Suppressor macrophage treated with lipopolysaccharide for 4 hours (primary cell): ENCODE results near the gene RAPGEF1.

Experiments
- DNase-seq: peaks from one replicate; pipeline ENCODE4 v3.0.0-alpha.2; 2020

RAPGEF1 gene

DNA sequence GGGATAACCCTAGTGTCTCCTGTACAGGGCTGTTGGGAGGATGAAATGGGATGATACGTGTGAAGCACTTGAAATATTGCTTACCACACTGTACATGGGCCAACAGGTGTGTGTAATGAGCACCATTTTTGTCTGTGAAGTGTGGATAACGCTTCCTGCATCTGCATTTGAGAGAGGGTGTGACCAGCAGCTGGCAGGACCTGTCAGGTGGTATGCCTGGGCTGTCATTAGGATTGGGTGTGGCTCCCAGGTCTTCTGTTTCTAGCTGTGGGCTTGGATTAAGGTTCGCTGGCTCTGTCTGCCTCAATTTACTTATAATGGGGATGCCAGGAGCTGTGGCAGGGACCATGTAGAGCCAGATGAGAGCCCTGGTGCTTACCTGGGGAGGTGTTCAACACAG, 120.2 kb downstream of the RAPGEF1 start:
- DNase-seq: no peak

DNA sequence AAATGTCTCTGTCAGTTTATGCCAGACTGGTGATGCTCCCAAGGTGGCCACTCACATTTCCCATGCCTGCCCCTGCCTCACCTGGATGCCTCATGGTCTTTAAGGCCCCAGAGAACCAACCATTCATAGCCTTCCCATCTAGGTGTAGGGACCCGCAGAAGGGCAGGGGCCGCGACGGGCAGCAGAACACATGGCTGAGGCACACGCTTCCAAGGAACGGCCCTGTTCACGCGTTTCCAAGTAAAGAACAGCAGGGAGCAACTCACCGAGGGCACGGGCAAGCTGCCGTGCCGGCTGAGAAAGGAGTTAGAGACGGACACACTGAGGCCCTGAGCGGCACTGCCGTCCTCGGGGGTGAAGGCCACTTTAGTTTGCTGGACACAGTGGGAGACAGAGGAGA, 121.1 kb downstream of the RAPGEF1 start:
- no peak for DNase-seq

DNA sequence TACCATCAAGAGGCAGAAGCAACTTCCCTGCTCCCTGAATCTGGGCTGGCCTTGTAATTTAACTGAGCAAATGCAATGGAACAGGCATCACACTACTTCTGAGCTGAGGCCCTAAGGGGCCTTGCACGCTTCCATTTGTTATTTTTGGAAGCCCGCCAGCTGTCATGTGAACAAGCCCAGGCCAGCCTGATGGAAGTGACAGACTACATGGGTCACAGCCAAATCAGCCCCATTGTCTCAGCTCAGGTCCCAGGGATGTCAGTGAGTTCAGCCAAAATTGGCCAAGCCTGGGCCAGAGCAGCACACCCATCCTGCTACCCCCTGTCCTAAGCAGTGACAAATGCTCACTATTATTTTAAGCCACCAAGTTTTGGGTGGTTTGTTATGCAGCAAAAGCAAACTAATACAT, 121.8 kb downstream of the RAPGEF1 start:
- DNase-seq: no peak

DNA sequence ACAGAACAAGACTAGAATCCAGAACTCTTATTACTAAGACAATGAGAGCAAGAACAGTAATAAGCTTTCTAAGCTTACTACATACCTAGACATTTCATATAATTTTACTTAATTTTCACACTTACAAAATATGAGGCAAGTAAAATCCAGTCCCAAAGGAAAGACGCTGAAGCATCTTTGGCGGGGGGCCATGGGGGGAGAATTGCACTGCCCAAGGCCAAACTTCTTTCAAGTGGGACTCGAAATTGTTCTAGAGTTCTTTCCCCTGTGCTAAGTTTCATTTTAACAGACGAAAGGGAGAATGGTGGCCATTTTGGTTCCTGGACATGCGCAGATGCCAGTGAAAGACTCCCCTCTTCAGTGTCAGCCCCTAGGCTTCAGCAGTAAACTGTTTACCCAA, 122.3 kb downstream of the RAPGEF1 start:
- no peak for DNase-seq

DNA sequence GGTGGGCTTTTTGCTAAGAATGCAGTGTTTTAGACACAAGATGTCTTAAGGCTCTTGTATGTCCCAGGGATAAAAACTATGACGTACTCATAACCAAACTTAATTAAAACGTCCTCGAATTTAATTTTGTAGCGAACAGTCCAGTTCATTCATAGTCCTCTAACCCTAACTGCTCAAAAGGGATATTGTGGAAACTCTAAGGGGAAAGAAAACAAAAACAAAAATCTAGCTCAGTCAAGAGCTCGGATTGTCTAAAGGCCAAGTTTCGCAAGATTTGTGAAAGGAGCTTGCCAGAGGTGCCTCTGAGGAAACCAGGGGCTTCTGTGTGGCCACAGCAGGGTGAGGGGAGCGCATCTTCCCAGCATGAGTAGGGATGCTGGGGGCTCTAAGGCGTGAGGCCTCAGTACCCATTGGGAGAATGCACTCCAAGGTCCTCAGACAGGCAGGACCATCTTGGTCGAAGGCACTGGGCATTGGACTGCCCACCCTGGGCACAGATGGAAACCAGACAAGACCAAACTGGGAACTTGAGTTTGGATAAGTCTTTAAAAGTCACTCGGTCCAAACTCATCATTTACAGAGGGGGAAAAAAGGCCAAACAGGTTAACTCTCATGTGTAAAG, 122.8 kb downstream of the RAPGEF1 start:
- DNase-seq: no peak

GRCh38 chr9:131614340-131614915, 125.4 kb downstream of the RAPGEF1 start:
- DNase-seq: no peak

- no peak for DNase-seq
Observed at GRCh38 chr9:131613921-131614320, 126.0 kb downstream of the RAPGEF1 start.

DNA sequence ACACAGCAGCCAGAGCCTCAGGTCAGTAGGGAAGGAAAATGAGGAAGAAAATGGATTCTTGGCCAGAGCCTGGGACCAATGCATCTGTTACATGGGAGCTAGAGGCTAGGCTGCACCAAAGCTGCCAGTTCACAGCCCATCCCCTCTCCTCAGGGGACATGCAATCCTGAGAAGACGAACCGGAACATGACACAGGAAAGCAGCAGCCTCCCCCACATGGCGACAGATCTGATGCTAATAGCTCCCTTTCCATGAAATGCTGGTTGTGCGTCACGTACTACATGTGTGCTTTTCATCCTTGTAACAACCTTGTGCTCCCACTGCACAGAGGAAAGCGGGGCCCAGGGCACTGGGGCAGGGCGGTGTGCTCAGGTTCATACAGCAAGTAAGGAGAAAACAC, 127.0 kb downstream of the RAPGEF1 start:
- no peak for DNase-seq

DNA sequence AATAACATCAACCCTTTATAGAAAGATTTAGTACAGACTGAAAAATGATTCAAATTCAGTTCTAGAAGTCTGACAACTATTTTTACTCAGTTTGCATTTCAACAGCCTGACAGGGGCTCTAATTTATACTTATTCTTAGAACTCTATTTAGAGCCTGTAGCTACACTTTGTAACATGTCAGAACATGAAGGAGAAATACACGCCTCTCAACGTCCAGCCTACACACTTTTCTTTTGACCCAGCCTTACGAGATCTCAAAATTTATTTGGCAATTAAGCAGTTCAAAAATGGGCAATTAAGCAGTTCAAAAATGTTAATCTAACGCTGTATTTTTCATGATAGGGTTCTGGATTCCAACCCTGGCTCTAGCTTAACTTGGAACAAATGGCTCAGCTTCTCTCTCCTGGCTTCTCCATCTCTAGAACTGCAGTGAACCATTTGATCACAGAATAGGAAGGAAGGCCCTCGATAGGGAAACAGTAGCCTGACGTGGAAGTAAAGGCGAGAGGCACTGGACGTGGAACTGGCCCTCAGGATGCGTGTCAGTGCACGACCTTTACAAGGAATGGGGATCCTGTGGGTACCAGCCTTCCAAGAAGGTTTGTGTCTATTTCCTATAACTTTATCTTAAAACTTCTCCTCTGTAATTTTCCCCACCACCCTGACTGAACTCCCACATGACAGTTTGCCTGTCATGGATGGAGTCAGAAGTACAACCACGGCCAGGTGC, 128.1 kb downstream of the RAPGEF1 start:
- DNase-seq: no peak

DNA sequence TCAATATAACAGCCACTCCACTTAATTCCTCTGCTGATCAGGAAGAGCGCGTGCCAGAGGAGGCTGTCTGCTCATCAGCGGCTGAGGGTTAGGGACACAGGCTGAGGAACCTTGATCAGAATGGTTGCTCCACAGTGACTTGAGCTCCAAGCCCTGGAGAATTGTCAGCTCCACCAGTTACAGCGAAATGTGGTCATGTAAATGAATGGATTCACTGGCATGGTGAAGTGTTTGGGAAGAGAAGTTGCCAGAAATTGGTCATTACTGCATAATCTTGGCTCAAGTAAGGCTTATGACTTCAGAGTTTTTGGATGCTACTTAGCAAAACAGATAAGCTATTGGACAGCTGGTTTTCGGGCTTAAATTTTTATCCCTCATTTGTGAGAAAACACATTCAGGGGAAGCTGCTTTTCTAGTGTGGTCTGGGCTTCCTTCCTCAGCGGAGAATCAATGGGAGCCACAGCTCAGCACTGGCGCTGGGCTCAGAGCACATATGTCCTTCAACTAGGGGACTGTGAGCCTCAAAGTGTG, 129.6 kb downstream of the RAPGEF1 start:
- DNase-seq: no peak

GRCh38 chr9:131609099-131609830, 130.6 kb downstream of the RAPGEF1 start:
- no peak for DNase-seq

DNA sequence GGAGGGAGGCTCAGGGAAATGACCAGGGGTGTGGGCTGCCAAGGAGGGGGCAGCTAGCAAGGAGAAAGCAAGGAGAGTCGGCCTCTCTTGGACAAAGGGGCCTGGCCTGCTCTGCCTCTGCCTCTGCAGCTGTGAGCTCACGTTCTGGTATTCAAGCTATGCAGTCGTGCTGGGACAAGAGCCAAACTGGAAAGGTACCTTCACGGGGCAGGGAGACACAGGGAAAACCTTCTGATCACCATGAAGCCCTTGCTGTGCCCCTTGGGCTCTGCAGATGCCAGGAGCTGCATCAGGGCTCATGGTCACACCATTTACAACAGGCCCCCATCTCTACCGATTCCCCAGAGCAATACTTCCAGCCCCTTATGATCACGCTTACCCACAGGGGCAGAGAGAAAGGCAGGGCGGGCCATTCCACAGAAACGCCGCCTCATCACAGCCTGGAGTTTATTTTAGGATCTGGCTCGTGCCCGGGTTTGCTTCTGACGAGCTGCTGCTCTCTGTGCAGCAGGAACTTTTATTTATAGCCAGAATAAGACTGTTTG, 131.3 kb downstream of the RAPGEF1 start:
- no peak for DNase-seq

DNA sequence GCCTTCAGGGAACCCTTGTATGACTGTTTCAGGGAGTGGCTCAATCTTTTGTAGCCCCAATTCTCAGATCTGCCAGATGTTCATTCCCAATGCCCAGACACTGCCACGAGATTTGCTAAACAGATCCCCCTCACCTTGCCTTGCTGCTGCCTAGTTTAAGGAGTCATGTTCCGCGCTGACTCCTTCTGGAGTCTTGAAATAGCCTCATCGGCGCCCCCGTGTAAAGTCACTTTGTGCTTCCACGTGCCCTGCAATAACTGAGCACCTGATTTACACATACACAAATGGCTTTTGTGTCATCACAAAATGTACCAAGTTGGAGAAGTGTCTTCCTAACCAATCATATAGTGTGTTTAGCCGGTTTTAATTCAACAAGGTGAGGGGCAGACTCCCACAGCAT, 132.3 kb downstream of the RAPGEF1 start:
- no peak for DNase-seq

DNA sequence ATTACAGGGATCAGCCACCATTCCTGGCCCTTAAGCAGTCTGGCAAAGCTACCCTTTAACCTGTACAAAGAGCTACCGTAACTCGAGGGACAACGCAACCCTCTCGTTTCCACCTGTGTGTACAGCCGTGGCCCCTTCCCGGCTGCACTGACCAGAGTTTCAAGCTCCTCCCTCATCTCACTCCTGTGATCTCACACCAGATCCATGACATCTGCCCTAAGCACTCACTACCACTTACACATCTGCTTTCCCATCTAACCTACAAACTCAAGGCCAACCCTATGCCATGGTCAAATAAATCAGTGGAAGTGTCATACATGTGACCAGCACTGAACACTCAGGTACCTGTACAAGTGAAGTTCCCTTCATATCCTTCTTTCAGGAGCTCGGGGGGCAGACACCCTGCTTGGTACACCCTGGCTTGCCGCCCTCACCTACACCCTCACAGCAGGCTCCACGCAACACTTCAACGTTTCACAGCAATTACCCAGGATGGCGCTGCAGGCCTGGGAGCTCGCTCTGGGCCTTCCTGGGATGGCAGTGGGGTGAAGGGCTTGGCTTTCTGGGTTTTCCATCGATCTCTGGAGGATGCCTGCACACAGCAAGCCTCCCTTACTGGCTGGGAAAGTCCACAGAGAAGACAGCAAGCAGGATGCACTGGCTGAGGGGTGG, 132.8 kb downstream of the RAPGEF1 start:
- DNase-seq: no peak

DNA sequence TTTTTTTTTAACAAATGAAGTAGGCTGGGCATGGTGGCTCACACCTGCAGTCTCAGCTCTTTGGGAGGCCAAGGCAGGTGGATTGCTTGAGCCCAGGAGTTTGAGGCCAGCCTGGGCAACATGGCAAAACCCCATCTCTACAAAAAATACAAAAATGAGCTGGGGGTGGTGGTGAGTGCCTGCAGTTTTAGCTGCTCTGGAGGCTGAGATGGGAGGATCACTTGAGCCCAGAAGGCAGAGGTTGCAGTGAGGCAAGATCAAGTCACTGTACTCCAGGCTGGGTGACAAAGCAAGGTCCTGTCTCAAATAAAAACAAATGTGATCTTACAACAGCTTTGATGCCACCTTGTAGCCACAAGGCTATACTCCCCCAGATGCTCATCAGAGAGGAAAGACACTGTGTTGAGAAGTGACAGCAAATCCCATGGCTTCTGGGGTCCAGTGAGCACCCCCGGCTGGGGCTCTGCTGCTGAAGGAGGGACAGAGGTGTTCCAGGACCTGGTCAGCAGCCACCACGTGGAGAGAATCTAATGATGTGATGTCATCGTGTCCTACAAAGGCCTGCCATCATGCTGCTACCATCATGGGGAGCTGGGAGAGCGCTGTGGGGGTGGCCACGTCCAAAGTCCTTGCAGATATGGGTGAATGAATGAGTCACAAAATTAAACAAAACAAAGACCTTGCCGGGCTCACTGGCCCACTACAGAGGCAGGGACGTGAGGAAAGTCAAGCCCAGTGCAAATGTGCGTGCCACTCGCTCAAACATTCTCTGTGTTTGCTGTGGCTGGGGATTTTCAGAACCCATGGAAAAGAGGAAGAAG, 133.9 kb downstream of the RAPGEF1 start:
- no peak for DNase-seq

GRCh38 chr9:131603711-131604439, 136.0 kb downstream of the RAPGEF1 start:
- no peak for DNase-seq

DNA sequence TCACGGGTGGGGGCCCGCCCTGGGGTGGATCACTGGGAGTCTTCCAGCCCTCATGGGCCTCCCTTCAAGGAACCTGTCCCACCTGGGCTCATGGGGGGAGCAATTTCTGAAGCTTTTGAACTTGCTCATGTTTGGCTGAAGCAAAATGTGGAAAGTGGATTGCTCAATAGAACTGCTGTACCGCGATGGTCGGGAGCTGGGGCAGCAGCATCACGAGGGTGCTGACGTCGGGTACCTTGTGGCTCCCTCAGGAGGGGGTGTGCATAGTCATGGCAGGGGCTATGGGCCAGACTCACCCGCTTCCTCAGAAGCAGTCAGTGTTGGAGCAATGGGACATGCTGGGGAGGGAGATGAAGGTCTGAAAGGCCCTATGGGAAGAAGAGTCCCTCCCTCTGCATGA, 136.7 kb downstream of the RAPGEF1 start:
- DNase-seq: peak; percentile 66

- DNase-seq: no peak
Observed at GRCh38 chr9:131601683-131602181, 138.1 kb downstream of the RAPGEF1 start.

DNA sequence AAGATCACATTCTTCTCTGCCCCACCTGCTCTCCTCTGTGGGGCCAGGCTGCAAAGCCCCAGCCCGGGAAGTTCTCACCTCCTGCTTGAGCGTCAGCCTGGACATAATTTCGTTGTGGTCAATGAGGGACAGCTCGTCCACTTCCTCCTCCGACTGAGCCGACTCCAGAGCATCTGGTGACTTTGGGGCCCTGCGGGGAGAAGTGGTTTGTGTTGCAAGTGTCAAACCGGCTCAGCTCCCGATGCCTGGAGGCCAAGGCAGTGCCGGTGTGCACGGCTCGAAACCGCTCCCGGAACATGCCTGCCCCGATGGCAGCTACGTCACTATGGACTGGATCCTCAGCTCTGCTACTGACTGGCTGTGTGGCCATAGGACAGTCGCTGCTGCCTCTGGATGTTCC, 141.8 kb downstream of the RAPGEF1 start:
- DNase-seq: peak; percentile 94

DNA sequence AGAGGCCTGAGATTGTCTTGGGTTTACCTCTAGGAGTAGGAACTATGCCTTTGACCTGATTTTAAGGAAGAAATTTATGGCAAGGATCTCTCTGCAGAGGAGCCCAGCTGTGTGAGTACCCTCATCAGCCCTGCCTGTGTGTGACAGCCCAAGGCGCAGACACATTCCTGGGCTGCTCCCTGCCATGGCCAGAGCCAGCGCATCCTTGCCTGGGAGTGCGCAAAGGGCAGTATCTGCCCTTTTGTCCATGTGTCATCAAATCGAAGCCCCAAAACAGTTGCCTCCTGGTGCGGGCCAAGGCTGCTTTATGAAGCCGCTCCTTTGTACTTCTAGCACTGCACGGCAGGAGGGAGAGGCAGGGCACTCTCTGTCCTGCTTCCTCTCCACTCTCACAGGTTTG, 142.6 kb downstream of the RAPGEF1 start:
- no peak for DNase-seq

GRCh38 chr9:131596430-131596743, 143.5 kb downstream of the RAPGEF1 start:
- no peak for DNase-seq
